Measurements from ENCODE around the gene BMP5.

GRCh38 chr6:55772730-55773129, 102.7 kb downstream of the BMP5 start:
- no peak for TF ChIP-seq CTCF (IDR thresholded peaks at IDR 0.05 in 4 of 5, conservative IDR thresholded peaks at IDR 0.05 in 1 of 5)
- no peak for TF ChIP-seq POLR2A (IDR thresholded peaks at IDR 0.05)
